Small intestine (tissue), 7 donors: ENCODE data around the gene SLC8A3. TPM values are rescaled to one million over a fixed set of nuclear protein-coding genes. Genes with fewer than 3 reads are reported as not detected.

Source experiments
- DNase-seq, 2 donors: peaks; one replicate each; pipeline versions ENCODE4 v3.0.0 to v3.0.0-alpha.2; 2013
- FAIRE-seq: peaks from 2 replicates; lab custom pipeline; 2012; peaks lifted over from hg19 to GRCh38; lab: Jason Lieb, UNC
- H3K27ac ChIP-seq, 3 donors: one replicate each; pipeline ENCODE4 v1.5.1; 2013; ENCODE audit warnings: low read length in 2 of 3, mild to moderate bottlenecking in 2 of 3, control low read depth in 1 of 3, inconsistent platforms in 1 of 3, low read depth in 1 of 3, moderate library complexity in 1 of 3
- H3K27me3 ChIP-seq, 3 donors: one replicate each; pipeline ENCODE4 v1.6.1; 2013; ENCODE audit warnings: low read length in 3 of 3, inconsistent platforms in 1 of 3; ENCODE audit not compliant: control insufficient read depth in 3 of 3, insufficient read depth in 3 of 3
- H3K36me3 ChIP-seq, 3 donors: one replicate each; pipeline ENCODE4 v1.6.1; 2013; ENCODE audit warnings: low read length in 3 of 3, inconsistent platforms in 1 of 3, low read depth in 1 of 3, mild to moderate bottlenecking in 1 of 3, moderate library complexity in 1 of 3; ENCODE audit not compliant: control insufficient read depth in 3 of 3, insufficient read depth in 2 of 3
- H3K4me1 ChIP-seq, 3 donors: one replicate each; pipeline ENCODE4 v1.6.1; 2013; ENCODE audit warnings: low read length in 2 of 3, inconsistent platforms in 1 of 3, low read depth in 1 of 3, mild to moderate bottlenecking in 1 of 3, moderate library complexity in 1 of 3; ENCODE audit not compliant: control insufficient read depth in 3 of 3, insufficient read depth in 2 of 3
- H3K4me3 ChIP-seq, 3 donors: one replicate each; pipeline ENCODE4 v1.5.1; 2013; ENCODE audit warnings: low read length in 3 of 3, control low read depth in 1 of 3, inconsistent platforms in 1 of 3, low read depth in 1 of 3, mild to moderate bottlenecking in 1 of 3, moderate library complexity in 1 of 3
- H3K9me3 ChIP-seq, 2 donors: one replicate each; pipeline ENCODE4 v1.6.1; 2013; ENCODE audit warnings: low read depth in 1 of 2, low read length in 1 of 2; ENCODE audit not compliant: control insufficient read depth in 2 of 2, insufficient read depth in 1 of 2
- WGBS, 3 donors: extraction: QIAGEN DNeasy Blood & Tissue Kit; methylation state at CpG; one replicate each; pipeline ENCODE4 v1.1.7; 2013; 5-methylcytosine and 5-hydroxymethylcytosine counted together
- polyA plus RNA-seq, 4 donors: library from polyadenylated mRNA; stranded (reverse) in 3 of 4; unstranded in 1 of 4; fragments of 200-250 nt in 3 of 4; fragments of 120-200 nt in 1 of 4; gene quantifications; one replicate each; pipeline versions ENCODE4 v1.2.1 to v1.2.3, GENCODE V29; 2013
- donor health status: healthy with polysubstance abuse.
- donor health status: control.
- donor health status: control.
- donor health status: Bipolar disorder and iron deficiency.
- donor health status: healthy.

Gene SLC8A3
- polyA plus RNA-seq, 4 donors, result 0.22 to 0.24 TPM; not detected in 2

- H3K27me3 ChIP-seq, result peaks cover 0 to 2% (median 0%) of the 10 kb centered on the region in 3 donors
- H3K4me3 ChIP-seq, result no peak overlapping the region
- 80 to 94% (median 92%) methylated on average over 4 of the region's 4 CpGs for WGBS, 3 donors
- FAIRE-seq (no peak), DNase-seq (no peak)
- no peaks in the 10 kb centered on the region for H3K36me3 ChIP-seq
- H3K9me3 ChIP-seq, result no peaks in the 10 kb centered on the region
- H3K4me1 ChIP-seq, result no peaks in the 10 kb centered on the region
- no peak overlapping the region for H3K27ac ChIP-seq
These were observed 20.3 kb downstream of the SLC8A3 start for GRCh38 chr14:70168406-70168805.

- no peaks in the 10 kb centered on the region for H3K36me3 ChIP-seq
- WGBS, 3 donors, result 89 to 95% (median 90%) methylated on average over 9 of the region's 9 CpGs
- no peak for DNase-seq
- H3K9me3 ChIP-seq, result no peaks in the 10 kb centered on the region
- H3K4me3 ChIP-seq, result no peak overlapping the region
- peaks cover 0 to 2% (median 0%) of the 10 kb centered on the region in 3 donors for H3K27me3 ChIP-seq
- H3K27ac ChIP-seq, result no peak overlapping the region
- no peaks in the 10 kb centered on the region for H3K4me1 ChIP-seq
- FAIRE-seq, result no peak
These were observed 22.1 kb downstream of the SLC8A3 start for GRCh38 chr14:70166530-70167203.

DNA sequence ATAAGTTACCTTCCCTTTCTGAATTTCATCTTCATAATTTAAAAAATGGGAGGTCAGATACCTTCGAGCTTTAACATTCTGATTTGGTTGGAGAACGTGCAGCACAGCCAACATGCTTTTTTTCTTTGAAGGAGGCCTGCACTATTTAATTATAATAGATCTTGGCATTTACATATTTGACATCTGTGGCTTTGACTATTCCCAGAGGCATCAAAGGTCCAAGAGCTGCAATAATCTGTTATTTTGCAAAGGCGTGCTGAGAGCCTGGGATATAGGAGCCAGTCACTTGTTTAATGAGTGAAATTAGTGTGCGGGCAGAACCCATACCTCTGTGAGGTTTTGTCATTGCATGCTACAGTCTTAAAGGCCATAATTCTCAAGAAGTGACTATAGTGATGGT lies 26.4 kb downstream of the SLC8A3 start:
- no peak overlapping the region for H3K4me3 ChIP-seq
- DNase-seq (no peak), FAIRE-seq (no peak)
- no peak overlapping the region for H3K27ac ChIP-seq
- 68 to 73% (median 73%) methylated on average over 4 of the region's 4 CpGs for WGBS, 3 donors
- H3K4me1 ChIP-seq, result no peaks in the 10 kb centered on the region
- H3K9me3 ChIP-seq, result no peaks in the 10 kb centered on the region
- H3K27me3 ChIP-seq, result peaks cover 0 to 2% (median 0%) of the 10 kb centered on the region in 3 donors
- no peaks in the 10 kb centered on the region for H3K36me3 ChIP-seq

DNA sequence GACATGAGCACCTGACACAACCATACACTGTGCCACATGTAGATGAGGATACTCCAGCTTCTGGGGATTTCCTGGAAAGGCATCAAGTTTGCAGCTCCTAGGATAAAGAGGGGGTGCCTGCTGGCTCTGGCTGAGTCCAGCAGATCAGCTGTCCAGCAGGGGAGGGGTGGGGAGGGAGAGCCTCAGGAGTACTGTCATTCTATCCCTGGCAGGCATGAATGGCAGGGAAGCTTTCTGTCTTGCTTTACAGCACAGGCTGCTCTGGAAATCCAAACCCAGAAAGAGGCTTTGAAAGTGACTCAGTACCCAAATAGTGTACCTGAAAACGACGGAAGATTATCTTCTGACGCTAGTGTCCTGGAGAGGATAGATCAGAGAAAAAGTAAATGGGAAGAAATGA lies 32.2 kb downstream of the SLC8A3 start:
- Histone ChIP-seq H3K9me3 (no peaks in the 10 kb centered on the region), H3K4me1 (no peaks in the 10 kb centered on the region), H3K36me3 (no peaks in the 10 kb centered on the region), H3K27ac (no peak overlapping the region), H3K27me3 (peaks cover 0 to 2% (median 2%) of the 10 kb centered on the region in 3 donors), H3K4me3 (no peak overlapping the region)
- FAIRE-seq, result no peak
- no peak for DNase-seq
- WGBS, 3 donors, result 79 to 89% (median 84%) methylated on average over 3 of the region's 3 CpGs

DNA sequence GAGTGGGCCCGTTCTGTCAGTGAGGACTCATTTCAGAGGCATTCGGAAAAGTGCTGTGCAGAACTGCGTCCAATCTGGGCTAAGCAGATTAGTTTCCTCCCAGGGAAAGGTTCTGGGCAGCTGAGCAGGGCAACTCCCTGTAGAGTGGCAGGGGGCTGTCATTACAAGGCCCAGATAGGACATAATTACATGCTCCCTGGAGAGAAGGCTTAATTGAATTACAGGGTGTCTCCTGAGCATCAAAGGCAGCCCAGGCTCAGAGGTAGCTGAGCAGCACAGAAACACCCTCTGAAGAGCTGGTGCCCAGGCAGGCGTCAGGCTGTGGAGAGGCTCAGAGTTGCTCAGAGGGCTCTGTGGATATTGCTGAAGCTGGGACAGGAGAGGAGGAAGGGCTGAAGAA lies 36.0 kb downstream of the SLC8A3 start:
- H3K27me3 ChIP-seq, result peaks cover 0 to 6% (median 3%) of the 10 kb centered on the region in 3 donors
- no peak overlapping the region for H3K27ac ChIP-seq
- no peak overlapping the region for H3K4me3 ChIP-seq
- no peak for FAIRE-seq
- no peak for DNase-seq
- H3K36me3 ChIP-seq, result no peaks in the 10 kb centered on the region
- 67 to 68% (median 67%) methylated on average over 4 of the region's 4 CpGs for WGBS, 3 donors
- H3K4me1 ChIP-seq, result no peaks in the 10 kb centered on the region
- H3K9me3 ChIP-seq, result no peaks in the 10 kb centered on the region

DNA sequence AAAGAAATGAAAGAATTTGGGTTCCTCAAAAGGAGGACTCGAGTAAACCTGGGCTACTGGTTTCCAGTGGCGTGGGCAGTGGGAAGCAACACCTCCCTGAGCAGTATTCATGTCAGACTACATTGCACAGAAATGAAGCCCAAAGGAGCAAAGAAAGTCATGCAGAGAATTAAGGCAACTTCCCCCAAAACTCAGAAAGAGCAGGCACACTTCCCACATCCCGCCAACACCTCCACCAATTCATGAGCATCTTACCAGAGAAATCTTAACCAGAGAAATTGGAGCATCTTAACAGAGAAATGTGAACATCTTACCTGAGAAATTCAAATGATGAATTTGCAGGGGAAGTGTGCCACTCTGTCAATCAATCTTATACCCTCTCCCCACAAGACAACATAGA lies 36.7 kb downstream of the SLC8A3 start:
- DNase-seq (no peak), FAIRE-seq (no peak)
- no peak overlapping the region for H3K4me3 ChIP-seq
- 73 to 85% (median 80%) methylated on average over 3 of the region's 3 CpGs for WGBS, 3 donors
- H3K27me3 ChIP-seq, result peaks cover 0 to 6% (median 3%) of the 10 kb centered on the region in 3 donors
- no peaks in the 10 kb centered on the region for H3K9me3 ChIP-seq
- H3K27ac ChIP-seq, result no peak overlapping the region
- H3K4me1 ChIP-seq, result no peaks in the 10 kb centered on the region
- no peaks in the 10 kb centered on the region for H3K36me3 ChIP-seq

- H3K27ac ChIP-seq, result no peak overlapping the region
- no peak for FAIRE-seq
These were observed 39.1 kb downstream of the SLC8A3 start for GRCh38 chr14:70149596-70150165.

GRCh38 chr14:70148911-70149595 lies 39.7 kb downstream of the SLC8A3 start:
- DNase-seq (no peak), FAIRE-seq (no peak)

More at GRCh38 chr14:70149596-70150165, 39.1 kb downstream of the SLC8A3 start:
- WGBS, 3 donors, result 56 to 73% (median 61%) methylated on average over 4 of the region's 4 CpGs
- Histone ChIP-seq H3K4me1 (no peaks in the 10 kb centered on the region), H3K4me3 (no peak overlapping the region), H3K36me3 (no peaks in the 10 kb centered on the region), H3K9me3 (no peaks in the 10 kb centered on the region), H3K27me3 (peaks cover 0 to 6% (median 3%) of the 10 kb centered on the region in 3 donors)
- DNase-seq, result no peak

More at GRCh38 chr14:70148911-70149595, 39.7 kb downstream of the SLC8A3 start:
- no peak overlapping the region for H3K4me3 ChIP-seq
- no peaks in the 10 kb centered on the region for H3K9me3 ChIP-seq
- no peaks in the 10 kb centered on the region for H3K36me3 ChIP-seq
- no peak overlapping the region for H3K27ac ChIP-seq
- WGBS, 3 donors, result 40 to 53% (median 41%) methylated on average over 3 of the region's 3 CpGs
- no peaks in the 10 kb centered on the region for H3K4me1 ChIP-seq
- peaks cover 0 to 6% (median 3%) of the 10 kb centered on the region in 3 donors for H3K27me3 ChIP-seq
